Ishikawa (cell line): ENCODE results near the gene CFAP91.

Source experiments
- CEBPB ChIP-seq: IDR thresholded peaks from 2 replicates; pipeline ENCODE4 v1.6.1; 2012
- CREB1 ChIP-seq: IDR thresholded peaks from 2 replicates; pipeline ENCODE4 v1.6.1; 2012; ENCODE audit warnings: low read depth
- EGR1 ChIP-seq: IDR thresholded peaks from 2 replicates; pipeline ENCODE4 v1.6.1; 2012
- EP300 ChIP-seq: IDR thresholded peaks from 2 replicates; pipeline ENCODE4 v1.6.1; 2012; ENCODE audit warnings: borderline replicate concordance
- FOXM1 ChIP-seq: IDR thresholded peaks from 2 replicates; pipeline ENCODE4 v1.6.1; 2012; ENCODE audit warnings: low read depth, borderline replicate concordance
- NFIC ChIP-seq: IDR thresholded peaks from 2 replicates; pipeline ENCODE4 v1.6.1; 2012
- RAD21 ChIP-seq: IDR thresholded peaks from 2 replicates; pipeline ENCODE4 v1.6.1; 2012; ENCODE audit warnings: low read depth
- REST ChIP-seq: IDR thresholded peaks from 2 replicates; pipeline ENCODE4 v1.6.1; 2012; ENCODE audit warnings: low read depth, mild to moderate bottlenecking
- TAF1 ChIP-seq: IDR thresholded peaks from 2 replicates; pipeline ENCODE4 v1.6.1; 2012; ENCODE audit warnings: low read depth, mild to moderate bottlenecking
- TCF12 ChIP-seq: IDR thresholded peaks from 2 replicates; pipeline ENCODE4 v1.6.1; 2012; ENCODE audit warnings: low read depth
- TEAD4 ChIP-seq: IDR thresholded peaks from 2 replicates; pipeline ENCODE4 v1.6.1; 2012
- USF1 ChIP-seq: IDR thresholded peaks from 2 replicates; pipeline ENCODE4 v1.6.1; 2012
- YY1 ChIP-seq: IDR thresholded peaks from 2 replicates; pipeline ENCODE4 v1.6.1; 2012; ENCODE audit warnings: low read depth
- ZBTB7A ChIP-seq: IDR thresholded peaks from 2 replicates; pipeline ENCODE4 v1.6.1; 2012; ENCODE audit warnings: low read depth
- TF ChIP-seq, protein P1 (sequence below): IDR thresholded peaks from 2 replicates; pipeline ENCODE4 v1.6.1; 2012

Gene CFAP91

DNA sequence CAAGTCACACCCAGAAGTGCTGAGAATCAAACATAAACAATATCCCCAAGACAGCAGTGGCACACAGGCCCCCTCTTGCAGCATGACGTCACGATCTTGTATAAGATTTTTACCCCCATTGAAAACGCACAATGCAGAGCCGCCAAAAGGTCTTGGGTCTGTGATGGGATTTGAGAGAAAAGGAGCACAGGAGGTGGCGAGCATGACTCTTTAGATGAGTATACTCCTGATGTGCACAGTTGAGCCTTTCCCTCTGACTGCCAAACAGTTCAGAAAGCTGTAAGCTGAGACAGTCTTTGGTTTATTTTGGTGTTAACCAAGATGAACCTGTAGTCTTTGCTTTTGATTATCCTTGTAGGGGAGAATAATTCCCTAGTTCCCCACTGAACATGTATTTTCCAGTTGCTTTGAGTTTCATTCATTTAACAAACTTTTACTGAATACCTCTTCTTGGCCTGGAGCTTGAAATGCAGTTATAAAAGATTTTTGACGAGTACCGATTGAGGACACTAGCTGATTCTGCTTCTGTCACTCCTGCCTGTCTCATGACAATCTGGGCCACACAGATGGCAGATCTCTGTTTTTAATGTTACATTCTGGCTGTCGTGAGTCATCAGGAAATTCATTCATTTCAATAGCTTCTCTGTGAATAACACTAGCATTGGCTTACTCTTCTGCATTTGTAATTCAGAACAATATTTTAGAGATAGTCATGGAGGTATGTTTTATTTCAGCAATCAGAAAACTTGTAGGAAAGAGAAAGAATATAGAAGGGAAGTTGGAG lies 28.9 kb downstream of the CFAP91 start:
- no peak for TF ChIP-seq FOXM1
- no peak for TF ChIP-seq CREB1
- TF ChIP-seq RAD21 = no peak
- no peak for TF ChIP-seq TEAD4
- TF ChIP-seq YY1 = no peak
- no peak for TF ChIP-seq EGR1
- TF ChIP-seq ZBTB7A = no peak
- no peak for TF ChIP-seq REST
- TF ChIP-seq TCF12 = no peak
- TF ChIP-seq, protein P1, sequence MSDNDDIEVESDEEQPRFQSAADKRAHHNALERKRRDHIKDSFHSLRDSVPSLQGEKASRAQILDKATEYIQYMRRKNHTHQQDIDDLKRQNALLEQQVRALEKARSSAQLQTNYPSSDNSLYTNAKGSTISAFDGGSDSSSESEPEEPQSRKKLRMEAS = no peak
- no peak for TF ChIP-seq CEBPB
- no peak for TF ChIP-seq TAF1
- no peak for TF ChIP-seq EP300
- TF ChIP-seq USF1 = no peak
- TF ChIP-seq NFIC = no peak

DNA sequence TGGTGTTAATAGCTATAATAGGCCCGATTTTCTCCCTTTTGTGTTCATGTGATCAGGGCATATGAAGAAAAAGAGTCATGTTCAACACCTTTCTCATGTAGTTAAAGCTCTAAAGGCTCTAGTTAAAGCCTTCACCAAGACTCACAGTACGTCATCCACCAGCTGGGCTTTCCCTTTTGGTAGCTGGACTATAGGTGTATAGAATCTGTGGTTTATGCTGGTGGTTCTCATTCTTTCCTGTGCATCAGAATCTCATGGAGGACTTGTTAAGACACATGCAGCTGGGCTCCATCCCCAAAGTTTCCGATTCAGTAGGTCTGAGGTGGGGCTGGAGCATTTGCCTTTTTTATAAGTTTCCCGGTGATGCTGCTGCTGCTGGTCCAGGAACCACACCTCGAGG lies 31.0 kb downstream of the CFAP91 start:
- TF ChIP-seq TAF1 = no peak
- no peak for TF ChIP-seq RAD21
- TF ChIP-seq, protein P1 = no peak
- no peak for TF ChIP-seq TCF12
- no peak for TF ChIP-seq YY1
- TF ChIP-seq FOXM1 = no peak
- no peak for TF ChIP-seq EGR1
- TF ChIP-seq CEBPB = no peak
- no peak for TF ChIP-seq NFIC
- TF ChIP-seq USF1 = no peak
- no peak for TF ChIP-seq CREB1
- TF ChIP-seq TEAD4 = no peak
- TF ChIP-seq ZBTB7A = no peak
- TF ChIP-seq EP300 = no peak
- no peak for TF ChIP-seq REST

DNA sequence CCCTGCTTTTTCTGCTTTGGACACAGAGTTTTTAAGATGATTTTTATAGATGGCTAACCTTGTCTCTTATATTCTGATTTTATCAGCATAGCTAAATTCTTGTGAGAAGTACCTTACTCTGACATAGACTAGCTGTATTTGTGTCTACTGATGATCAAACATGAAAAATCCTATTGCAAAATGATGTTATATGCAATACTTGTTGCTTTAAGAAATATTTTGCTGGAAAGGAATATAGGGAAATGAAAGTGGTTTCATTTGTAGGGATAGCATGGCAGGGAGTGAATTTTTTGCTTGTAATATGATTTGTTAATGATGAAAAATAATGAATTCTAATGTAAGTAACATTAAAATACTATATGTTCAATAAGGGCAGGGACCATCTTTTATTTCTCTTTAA lies 35.9 kb downstream of the CFAP91 start:
- TF ChIP-seq REST = no peak

DNA sequence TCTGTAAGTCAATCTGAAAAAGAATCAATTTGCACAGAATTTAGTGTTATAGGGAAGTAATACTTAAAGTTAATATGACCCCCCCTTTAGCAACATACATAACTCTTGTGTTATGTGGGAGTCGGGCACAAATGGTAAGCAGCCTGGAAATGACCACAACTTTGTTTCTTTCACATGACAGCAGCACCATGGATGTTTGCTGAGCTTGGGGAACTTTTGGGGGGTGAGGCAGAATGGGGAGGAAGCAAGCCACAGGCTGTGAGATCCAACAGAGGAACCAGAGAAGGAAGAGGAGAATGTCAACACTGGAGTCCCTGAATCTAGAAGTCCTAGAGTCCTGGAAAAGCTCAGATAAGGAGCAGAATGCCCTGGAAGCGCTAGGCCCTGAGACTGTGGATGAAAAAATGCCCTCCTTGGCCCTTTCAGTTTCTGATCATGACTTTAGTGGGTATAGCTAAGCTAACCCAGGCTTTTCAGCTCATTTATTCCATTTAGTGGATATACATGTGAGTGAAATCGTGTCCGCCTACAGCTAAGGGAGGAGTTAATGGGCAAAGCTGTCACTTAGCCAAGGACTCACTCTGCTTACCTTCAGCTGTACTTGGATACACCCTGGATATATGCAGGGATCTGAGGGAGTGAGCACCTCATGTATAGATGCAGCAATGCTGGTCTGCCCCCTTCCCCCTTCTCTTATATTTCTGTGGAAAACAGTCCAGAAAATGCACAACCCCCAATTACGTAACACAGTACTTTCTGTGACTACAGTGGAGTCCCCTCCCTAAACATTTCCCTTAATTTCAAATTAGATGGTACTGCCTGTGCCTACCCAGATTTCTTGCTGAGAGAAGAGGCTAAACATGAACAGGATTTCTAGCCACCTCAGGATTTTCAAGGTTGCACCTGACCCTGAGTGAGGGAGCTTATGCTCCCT lies 39.1 kb downstream of the CFAP91 start:
- TF ChIP-seq CREB1 (no peak), TEAD4 (no peak), REST (no peak), ZBTB7A (no peak), YY1 (no peak), USF1 (no peak), EP300 (no peak), RAD21 (no peak), TAF1 (no peak), TCF12 (no peak), NFIC (no peak)
- TF ChIP-seq, protein P1 = no peak
